H9 (cell line): Measurements from ENCODE around the gene MTG2. TPM values are rescaled to one million over a fixed set of nuclear protein-coding genes. Genes with fewer than 3 reads are reported as not detected.

Source experiments
- DNase-seq: peaks from one replicate; pipeline ENCODE4 v3.0.0-alpha.2; 2017
- H2AFZ ChIP-seq: one replicate; pipeline ENCODE4 v1.6.1; 2013; ENCODE audit warnings: mild to moderate bottlenecking, low read length, control low read depth, moderate library complexity
- H2AK5ac ChIP-seq: 2 replicates; pipeline ENCODE4 v1.6.1; 2013; ENCODE audit warnings: low read length, control low read depth, mixed read lengths; ENCODE audit not compliant: insufficient read length
- H2BK120ac ChIP-seq: one replicate; pipeline ENCODE4 v1.6.1; 2013; ENCODE audit warnings: low read depth, mild to moderate bottlenecking, low read length, control low read depth, inconsistent platforms; ENCODE audit not compliant: poor library complexity, severe bottlenecking
- H2BK12ac ChIP-seq: 2 replicates; pipeline ENCODE4 v1.6.1; 2013; ENCODE audit warnings: low read length, control low read depth, mixed read lengths, low read depth; ENCODE audit not compliant: insufficient read length
- H2BK15ac ChIP-seq: 2 replicates; pipeline ENCODE4 v1.6.1; 2013; ENCODE audit warnings: low read depth, low read length, control low read depth
- H2BK20ac ChIP-seq: one replicate; pipeline ENCODE4 v1.6.1; 2013; ENCODE audit warnings: low read depth, mild to moderate bottlenecking, low read length, control low read depth, inconsistent platforms; ENCODE audit not compliant: poor library complexity, severe bottlenecking
- H2BK5ac ChIP-seq: 2 replicates; pipeline ENCODE4 v1.6.1; 2013; ENCODE audit warnings: low read length, control low read depth, mixed read lengths; ENCODE audit not compliant: insufficient read length
- H3K14ac ChIP-seq: 2 replicates; pipeline ENCODE4 v1.6.1; 2013; ENCODE audit warnings: low read length, control low read depth; ENCODE audit not compliant: insufficient read depth
- H3K18ac ChIP-seq: 2 replicates; pipeline ENCODE4 v1.6.1; 2013; ENCODE audit warnings: low read depth, mild to moderate bottlenecking, mixed read lengths, low read length, control low read depth; ENCODE audit not compliant: insufficient read length
- H3K23ac ChIP-seq: 2 replicates; pipeline ENCODE4 v1.6.1; 2013; ENCODE audit warnings: low read length, control low read depth, mixed read lengths, low read depth; ENCODE audit not compliant: insufficient read length
- H3K23me2 ChIP-seq: 2 replicates; pipeline ENCODE4 v1.6.1; 2013; ENCODE audit warnings: low read depth, mild to moderate bottlenecking, mixed read lengths, low read length, control low read depth; ENCODE audit not compliant: insufficient read length, poor library complexity, severe bottlenecking
- H3K27ac ChIP-seq: 2 replicates; pipeline ENCODE4 v1.5.1; 2013; ENCODE audit warnings: low read length, control low read depth, mixed read lengths, low read depth; ENCODE audit not compliant: insufficient read length
- H3K27me3 ChIP-seq: 2 replicates; pipeline ENCODE4 v1.6.1; 2013; ENCODE audit warnings: low read length, control low read depth, inconsistent platforms; ENCODE audit not compliant: insufficient read depth
- H3K4ac ChIP-seq: 2 replicates; pipeline ENCODE4 v1.6.1; 2013; ENCODE audit warnings: low read depth, mild to moderate bottlenecking, control low read depth, inconsistent platforms, low read length, moderate library complexity
- H3K4me1 ChIP-seq: 2 replicates; pipeline ENCODE4 v1.6.1; 2013; ENCODE audit warnings: low read length, control low read depth, inconsistent platforms; ENCODE audit not compliant: insufficient read depth
- H3K4me2 ChIP-seq: 2 replicates; pipeline ENCODE4 v1.6.1; 2013; ENCODE audit warnings: low read length, control low read depth, mixed read lengths; ENCODE audit not compliant: insufficient read length, insufficient read depth
- H3K56ac ChIP-seq: 2 replicates; pipeline ENCODE4 v1.6.1; 2013; ENCODE audit warnings: low read depth, mild to moderate bottlenecking, mixed read lengths, low read length, control low read depth; ENCODE audit not compliant: insufficient read length
- H3K79me1 ChIP-seq: 2 replicates; pipeline ENCODE4 v1.6.1; 2013; ENCODE audit warnings: low read depth, mild to moderate bottlenecking, moderate library complexity, low read length, control low read depth, inconsistent platforms; ENCODE audit not compliant: insufficient read depth, poor library complexity, severe bottlenecking
- H3K79me2 ChIP-seq: 2 replicates; pipeline ENCODE4 v1.6.1; 2013; ENCODE audit warnings: low read length, control low read depth, inconsistent platforms; ENCODE audit not compliant: insufficient read depth
- H3K9ac ChIP-seq: 2 replicates; pipeline ENCODE4 v1.6.1; 2013; ENCODE audit warnings: low read length, control low read depth, mixed read lengths; ENCODE audit not compliant: insufficient read length; ENCODE audit errors: extremely low read depth
- H3K9me3 ChIP-seq: one replicate; pipeline ENCODE4 v1.6.1; 2013; ENCODE audit warnings: low read depth, low read length, inconsistent platforms; ENCODE audit not compliant: control insufficient read depth
- H3T11ph ChIP-seq: one replicate; pipeline ENCODE4 v1.6.1; 2013; ENCODE audit warnings: mild to moderate bottlenecking, low read length, control low read depth, inconsistent platforms
- H4K20me1 ChIP-seq: one replicate; pipeline ENCODE4 v1.6.1; 2013; ENCODE audit not compliant: control insufficient read depth, insufficient read length, insufficient read depth
- H4K5ac ChIP-seq: 2 replicates; pipeline ENCODE4 v1.6.1; 2013; ENCODE audit warnings: low read depth, mild to moderate bottlenecking, mixed read lengths, low read length, control low read depth; ENCODE audit not compliant: insufficient read length
- H4K8ac ChIP-seq: replicated peaks from 2 replicates; pipeline ENCODE4 v1.6.1; 2013; ENCODE audit warnings: low read length, control low read depth, mixed read lengths, low read depth; ENCODE audit not compliant: insufficient read length
- H4K91ac ChIP-seq: 2 replicates; pipeline ENCODE4 v1.6.1; 2013; ENCODE audit warnings: low read depth, mild to moderate bottlenecking, moderate library complexity, mixed read lengths, low read length, control low read depth; ENCODE audit not compliant: insufficient read length
- H3K27ac Mint-ChIP-seq, 3 experiments: 2 replicates in 2 of 3; 3 replicates in 1 of 3; pipeline ENCODE4 v1.8.0; 2020 to 2021; ENCODE audit warnings: mixed read lengths in 3 of 3, mild to moderate bottlenecking in 1 of 3, moderate library complexity in 1 of 3
- H3K27me3 Mint-ChIP-seq: 2 replicates; pipeline ENCODE4 v1.8.0; 2021; ENCODE audit warnings: low read depth, mild to moderate bottlenecking, moderate library complexity, mixed read lengths
- H3K36me3 Mint-ChIP-seq, 3 experiments: 2 replicates in 2 of 3; 3 replicates in 1 of 3; pipeline ENCODE4 v1.8.0; 2020 to 2021; ENCODE audit warnings: low read depth in 3 of 3, mixed read lengths in 3 of 3; ENCODE audit not compliant: insufficient read depth in 1 of 3
- H3K4me1 Mint-ChIP-seq, 2 experiments: 2 replicates each; pipeline ENCODE4 v1.8.0; 2020; ENCODE audit warnings: mixed read lengths in 2 of 2
- H3K4me3 Mint-ChIP-seq, 2 experiments: 2 replicates in 1 of 2; 3 replicates in 1 of 2; pipeline ENCODE4 v1.8.0; 2020 to 2021; ENCODE audit warnings: mild to moderate bottlenecking in 2 of 2, mixed read lengths in 2 of 2, moderate library complexity in 1 of 2
- H3K9me3 Mint-ChIP-seq, 2 experiments: 2 replicates in 1 of 2; 3 replicates in 1 of 2; pipeline ENCODE4 v1.8.0; 2020; ENCODE audit warnings: mild to moderate bottlenecking in 2 of 2, mixed read lengths in 2 of 2, moderate library complexity in 1 of 2
- WGBS: extraction: QIAGEN DNeasy Blood & Tissue Kit; methylation state at CpG from one replicate; pipeline ENCODE4 v1.1.7; 2013; ENCODE audit warnings: missing lambda C conversion rate, low lambda C conversion rate, mixed read lengths; ENCODE audit not compliant: insufficient read length; ENCODE audit errors: extremely low coverage; 5-methylcytosine and 5-hydroxymethylcytosine counted together
- total RNA-seq: library from RNA; stranded (reverse); gene quantifications from 2 replicates; pipeline ENCODE4 v1.2.1, GENCODE V29; 2021
- TF ChIP-seq, protein P1 (sequence below): fragments of 200-600 bp; sonication (generic); conservative IDR thresholded peaks from 3 replicates; pipeline ENCODE4 v1.8.0; 2021; ENCODE audit warnings: antibody characterized with exemption, mild to moderate bottlenecking

Gene MTG2
- total RNA-seq, 1 experiment from 2014 or later = 25.1 TPM

DNA sequence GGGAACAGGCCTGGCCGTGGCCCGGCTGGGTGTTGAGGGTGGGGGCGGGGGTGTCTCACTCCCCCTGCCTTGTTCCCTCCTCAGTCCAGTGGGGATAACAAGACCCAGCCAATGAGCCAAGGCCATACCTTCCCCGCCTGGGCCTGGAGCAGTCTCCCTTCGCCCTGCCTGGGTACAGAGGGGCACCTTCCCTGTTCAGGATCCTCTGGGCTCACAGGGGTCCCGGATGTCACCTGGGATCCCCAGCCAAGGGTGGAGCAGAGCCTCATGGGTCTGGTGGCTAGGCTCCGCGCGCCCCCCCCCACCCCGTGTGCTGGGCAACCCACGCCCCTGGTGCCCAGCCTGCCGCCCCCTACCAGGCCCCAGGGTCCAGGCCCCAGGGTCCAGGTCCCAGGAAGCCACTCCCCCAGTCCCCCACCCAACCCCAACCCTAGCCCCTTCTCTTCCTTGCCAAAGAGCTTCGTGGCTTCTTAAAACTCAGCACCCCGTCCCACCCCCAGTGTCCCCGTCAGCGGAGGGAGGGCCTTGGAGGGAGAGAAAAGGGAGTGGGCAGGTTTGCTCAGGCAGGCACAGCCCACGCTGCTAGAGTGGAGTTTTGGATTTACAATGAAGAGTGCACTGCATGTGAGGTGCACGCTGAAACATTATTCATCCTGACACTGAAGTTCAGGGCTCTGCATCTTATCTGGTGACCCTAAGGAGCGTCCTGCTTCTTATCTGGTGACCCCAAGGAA is 25.4 kb downstream of the MTG2 start:
- H4K8ac ChIP-seq = no peak overlapping the region
- H3K23me2 ChIP-seq = no peaks in the 10 kb centered on the region
- no peak overlapping the region for H3T11ph ChIP-seq
- DNase-seq = no peak
- no peak overlapping the region for H3K4ac ChIP-seq
- no peak overlapping the region for H2BK15ac ChIP-seq
- no peak overlapping the region for H3K4me2 ChIP-seq
- no peak overlapping the region for H3K14ac ChIP-seq
- H4K5ac ChIP-seq = no peak overlapping the region
- no peaks in the 10 kb centered on the region for H3K9me3 ChIP-seq
- H2BK5ac ChIP-seq = no peak overlapping the region
- H2BK12ac ChIP-seq = no peak overlapping the region
- no peak overlapping the region for H3K23ac ChIP-seq
- Mint-ChIP-seq H3K4me1 (peaks cover 4 to 10% of the 10 kb centered on the region in 2 experiments), H3K4me3 (no peak overlapping the region), H3K9me3 (no peaks in the 10 kb centered on the region), H3K36me3 (peaks cover 0 to 4% (median 4%) of the 10 kb centered on the region in 3 experiments; a peak in 5 of 7 replicates), H3K27me3 (peaks cover 3% of the 10 kb centered on the region; the same call in 1 of the 2 replicates), H3K27ac (peak overlapping the region in 1 of 3 experiments; percentile 44; a peak in 1 of 7 replicates)
- H3K56ac ChIP-seq = no peak overlapping the region
- H2AK5ac ChIP-seq = no peak overlapping the region
- TF ChIP-seq, protein P1, sequence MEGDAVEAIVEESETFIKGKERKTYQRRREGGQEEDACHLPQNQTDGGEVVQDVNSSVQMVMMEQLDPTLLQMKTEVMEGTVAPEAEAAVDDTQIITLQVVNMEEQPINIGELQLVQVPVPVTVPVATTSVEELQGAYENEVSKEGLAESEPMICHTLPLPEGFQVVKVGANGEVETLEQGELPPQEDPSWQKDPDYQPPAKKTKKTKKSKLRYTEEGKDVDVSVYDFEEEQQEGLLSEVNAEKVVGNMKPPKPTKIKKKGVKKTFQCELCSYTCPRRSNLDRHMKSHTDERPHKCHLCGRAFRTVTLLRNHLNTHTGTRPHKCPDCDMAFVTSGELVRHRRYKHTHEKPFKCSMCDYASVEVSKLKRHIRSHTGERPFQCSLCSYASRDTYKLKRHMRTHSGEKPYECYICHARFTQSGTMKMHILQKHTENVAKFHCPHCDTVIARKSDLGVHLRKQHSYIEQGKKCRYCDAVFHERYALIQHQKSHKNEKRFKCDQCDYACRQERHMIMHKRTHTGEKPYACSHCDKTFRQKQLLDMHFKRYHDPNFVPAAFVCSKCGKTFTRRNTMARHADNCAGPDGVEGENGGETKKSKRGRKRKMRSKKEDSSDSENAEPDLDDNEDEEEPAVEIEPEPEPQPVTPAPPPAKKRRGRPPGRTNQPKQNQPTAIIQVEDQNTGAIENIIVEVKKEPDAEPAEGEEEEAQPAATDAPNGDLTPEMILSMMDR = no peak
- no peaks in the 10 kb centered on the region for H3K79me2 ChIP-seq
- no peak overlapping the region for H2BK120ac ChIP-seq
- no peak overlapping the region for H3K18ac ChIP-seq
- no peak overlapping the region for H4K91ac ChIP-seq
- H3K9ac ChIP-seq = no peak overlapping the region
- no CpG with 5 or more reads among the region's 19 CpGs for WGBS
- no peak overlapping the region for H3K27ac ChIP-seq
- no peaks in the 10 kb centered on the region for H3K79me1 ChIP-seq
- no peak overlapping the region for H2BK20ac ChIP-seq
- H4K20me1 ChIP-seq = no peaks in the 10 kb centered on the region
- no peaks in the 10 kb centered on the region for H3K27me3 ChIP-seq
- H2AFZ ChIP-seq = no peak overlapping the region
- no peaks in the 10 kb centered on the region for H3K4me1 ChIP-seq
